ENCODE data around the gene PDCL2. TPM values are rescaled to one million over a fixed set of nuclear protein-coding genes. Genes with fewer than 3 reads are reported as not detected.

PDCL2 gene
- total and polyA plus RNA-seq, 9 donors, result not detected

DNA sequence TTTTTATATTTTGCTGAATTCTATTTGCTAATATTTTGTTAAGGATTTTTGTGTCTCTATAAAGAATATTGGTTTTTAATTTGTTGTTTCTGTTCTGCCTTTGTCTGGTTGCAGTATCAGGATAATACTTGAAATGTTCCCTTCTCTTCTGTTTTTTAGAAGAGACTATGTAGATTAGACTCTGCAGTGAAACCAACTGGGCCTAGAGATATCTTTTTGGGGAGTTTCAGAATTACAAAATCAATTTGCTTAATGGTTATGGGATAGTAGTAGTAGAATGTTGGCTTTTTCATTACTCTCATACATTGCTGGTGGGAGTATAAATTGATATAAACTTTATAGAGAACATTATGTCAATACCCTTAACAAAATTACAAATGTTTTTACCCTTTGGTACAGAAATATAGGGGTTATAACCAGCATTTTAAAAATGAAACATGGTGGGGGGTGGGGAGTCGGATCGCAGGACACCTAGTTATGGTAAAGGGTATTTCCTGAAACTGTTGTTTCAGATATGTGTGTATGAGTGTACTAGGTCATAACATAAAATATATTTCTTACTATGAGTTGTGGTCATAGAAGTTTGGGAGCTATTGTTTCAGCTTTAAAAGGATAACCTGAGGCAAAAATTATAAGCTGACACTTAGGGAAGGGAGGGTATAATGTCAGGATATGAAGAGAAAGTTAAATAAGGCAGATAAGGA is 74.4 kb downstream of the PDCL2 start:
- intact Hi-C loops (cut with DNase I), result no loop called here
- H3K4me3 ChIP-seq, result no peak overlapping the region
- H3K27ac ChIP-seq, result no peak overlapping the region
- 96 to 99% (median 98%) methylated on average over 2 of the region's 2 CpGs for WGBS, 3 donors
- no peaks in the 10 kb centered on the region for H3K27me3 ChIP-seq
- no peaks in the 10 kb centered on the region for H3K4me1 ChIP-seq (ENCODE audit: insufficient read depth)
- DNase-seq, result no peak
- H3K9me3 ChIP-seq, result no peaks in the 10 kb centered on the region
- H3K36me3 ChIP-seq, result no peaks in the 10 kb centered on the region
- TF ChIP-seq, protein P1, sequence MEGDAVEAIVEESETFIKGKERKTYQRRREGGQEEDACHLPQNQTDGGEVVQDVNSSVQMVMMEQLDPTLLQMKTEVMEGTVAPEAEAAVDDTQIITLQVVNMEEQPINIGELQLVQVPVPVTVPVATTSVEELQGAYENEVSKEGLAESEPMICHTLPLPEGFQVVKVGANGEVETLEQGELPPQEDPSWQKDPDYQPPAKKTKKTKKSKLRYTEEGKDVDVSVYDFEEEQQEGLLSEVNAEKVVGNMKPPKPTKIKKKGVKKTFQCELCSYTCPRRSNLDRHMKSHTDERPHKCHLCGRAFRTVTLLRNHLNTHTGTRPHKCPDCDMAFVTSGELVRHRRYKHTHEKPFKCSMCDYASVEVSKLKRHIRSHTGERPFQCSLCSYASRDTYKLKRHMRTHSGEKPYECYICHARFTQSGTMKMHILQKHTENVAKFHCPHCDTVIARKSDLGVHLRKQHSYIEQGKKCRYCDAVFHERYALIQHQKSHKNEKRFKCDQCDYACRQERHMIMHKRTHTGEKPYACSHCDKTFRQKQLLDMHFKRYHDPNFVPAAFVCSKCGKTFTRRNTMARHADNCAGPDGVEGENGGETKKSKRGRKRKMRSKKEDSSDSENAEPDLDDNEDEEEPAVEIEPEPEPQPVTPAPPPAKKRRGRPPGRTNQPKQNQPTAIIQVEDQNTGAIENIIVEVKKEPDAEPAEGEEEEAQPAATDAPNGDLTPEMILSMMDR (IDR thresholded peaks at IDR 0.05), result no peak
- TF ChIP-seq POLR2A (IDR thresholded peaks at IDR 0.05) (no peak), EP300 (IDR thresholded peaks at IDR 0.05) (no peak)

DNA sequence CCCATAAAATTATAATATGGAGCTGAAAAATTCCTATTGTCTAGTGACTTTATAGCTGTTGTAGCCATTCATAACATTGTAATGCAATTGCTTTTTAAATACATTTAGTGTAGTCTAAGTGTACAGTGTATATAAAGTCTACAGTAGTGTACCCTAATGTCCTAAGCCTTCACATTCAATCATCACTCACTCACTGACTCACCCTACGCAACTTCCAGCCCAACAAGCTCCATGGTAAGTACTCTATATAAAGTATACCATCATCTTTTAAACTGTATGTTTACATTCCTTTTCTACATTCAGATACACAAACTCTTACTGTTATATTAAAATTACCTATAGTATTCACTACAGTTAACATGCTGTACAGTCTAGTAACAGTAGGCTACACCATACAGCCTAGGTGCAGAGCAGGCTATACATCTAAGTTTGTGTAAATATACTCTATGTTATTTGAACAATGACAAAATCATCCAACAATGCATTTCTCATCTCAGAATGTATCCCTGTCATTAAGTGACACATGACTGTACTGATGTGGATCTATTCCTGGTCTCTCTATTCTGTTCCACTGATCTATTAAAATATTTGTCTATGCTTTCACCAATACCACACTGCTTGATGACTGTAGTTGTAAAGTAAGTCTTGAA is 79.0 kb downstream of the PDCL2 start:
- Histone ChIP-seq H3K27ac (no peak overlapping the region), H3K27me3 (no peaks in the 10 kb centered on the region), H3K4me1 (ENCODE audit: insufficient read depth) (no peaks in the 10 kb centered on the region), H3K9me3 (no peaks in the 10 kb centered on the region), H3K36me3 (no peaks in the 10 kb centered on the region), H3K4me3 (no peak overlapping the region)
- no peak for TF ChIP-seq POLR2A (IDR thresholded peaks at IDR 0.05)
- no peak for TF ChIP-seq EP300 (IDR thresholded peaks at IDR 0.05)
- TF ChIP-seq, protein P1 (IDR thresholded peaks at IDR 0.05), result no peak
- DNase-seq, result no peak
- intact Hi-C loops (cut with DNase I), result no loop called here
- WGBS, 3 donors, result 96 to 100% (median 98%) methylated on average over 1 of the region's 1 CpG

- Histone ChIP-seq H3K27ac (no peak overlapping the region), H3K4me1 (ENCODE audit: insufficient read depth) (no peaks in the 10 kb centered on the region), H3K9me3 (no peaks in the 10 kb centered on the region), H3K36me3 (no peaks in the 10 kb centered on the region), H3K27me3 (no peaks in the 10 kb centered on the region), H3K4me3 (no peak overlapping the region)
- WGBS, 3 donors, result 87 to 99% (median 98%) methylated on average over 1 of the region's 1 CpG
- intact Hi-C loops (cut with DNase I), result no loop called here
- TF ChIP-seq EP300 (IDR thresholded peaks at IDR 0.05) (no peak), POLR2A (IDR thresholded peaks at IDR 0.05) (no peak)
- no peak for DNase-seq
These were observed 80.0 kb downstream of the PDCL2 start for GRCh38 chr4:55512077-55512476.

GRCh38 chr4:55510685-55511084 is 81.4 kb downstream of the PDCL2 start:
- Histone ChIP-seq H3K4me1 (ENCODE audit: insufficient read depth) (no peaks in the 10 kb centered on the region), H3K4me3 (no peak overlapping the region), H3K9me3 (no peaks in the 10 kb centered on the region), H3K27me3 (no peaks in the 10 kb centered on the region), H3K27ac (no peak overlapping the region), H3K36me3 (no peaks in the 10 kb centered on the region)
- TF ChIP-seq EP300 (IDR thresholded peaks at IDR 0.05) (no peak), POLR2A (IDR thresholded peaks at IDR 0.05) (no peak)
- TF ChIP-seq, protein P1 (IDR thresholded peaks at IDR 0.05), result no peak
- intact Hi-C loops (cut with DNase I), result no loop called here
- no peak for DNase-seq

GRCh38 chr4:55509266-55509665 is 82.8 kb downstream of the PDCL2 start:
- intact Hi-C loops (cut with DNase I), result no loop called here
- H3K4me3 ChIP-seq, result no peak overlapping the region
- no peaks in the 10 kb centered on the region for H3K27me3 ChIP-seq
- H3K27ac ChIP-seq, result no peak overlapping the region
- TF ChIP-seq POLR2A (IDR thresholded peaks at IDR 0.05), result no peak
- no peak for TF ChIP-seq EP300 (IDR thresholded peaks at IDR 0.05)
- TF ChIP-seq, protein P1 (IDR thresholded peaks at IDR 0.05), result no peak
- no peaks in the 10 kb centered on the region for H3K4me1 ChIP-seq (ENCODE audit: insufficient read depth)
- 50 to 91% (median 84%) methylated on average over 3 of the region's 3 CpGs for WGBS, 3 donors
- DNase-seq, result no peak
- no peaks in the 10 kb centered on the region for H3K36me3 ChIP-seq
- no peaks in the 10 kb centered on the region for H3K9me3 ChIP-seq
